ENCODE results near the gene SPACA1. TPM values are rescaled to one million over a fixed set of nuclear protein-coding genes. Genes with fewer than 3 reads are reported as not detected.

Gene SPACA1
- total RNA-seq, 6 donors from 2014 or later = not detected

DNA sequence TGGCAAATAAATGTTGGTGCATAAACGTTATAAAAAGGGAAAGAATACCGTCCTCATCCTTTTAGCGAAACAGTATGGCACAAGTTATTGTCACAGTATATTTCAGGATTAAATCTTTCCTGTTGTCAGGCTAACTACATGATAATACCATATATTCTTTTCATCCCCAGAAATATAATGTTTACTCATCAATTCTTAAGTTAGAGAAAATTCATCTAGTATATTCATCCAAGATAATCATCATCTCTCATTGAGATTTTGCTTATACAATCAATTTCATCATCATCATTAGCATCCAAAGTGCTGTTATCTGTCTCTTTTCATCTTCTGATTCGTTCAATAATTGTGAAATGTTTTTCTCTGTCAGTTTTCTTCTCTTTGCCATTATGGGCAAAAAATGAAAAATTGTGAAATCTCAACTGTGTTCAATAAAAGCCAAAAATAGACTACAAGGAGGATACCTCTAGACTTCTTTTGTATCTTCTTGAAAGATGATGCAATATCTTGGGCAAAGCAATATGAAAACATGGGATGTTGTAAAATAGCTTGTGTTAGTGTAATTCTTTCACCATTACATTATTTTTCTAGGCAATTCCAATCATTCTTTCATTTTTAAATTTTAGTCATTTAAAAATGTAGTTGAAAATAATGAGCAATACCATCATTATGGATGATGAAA, 2.6 kb downstream of the SPACA1 start:
- H3K4me3 ChIP-seq = no peak overlapping the region
- WGBS, 2 donors = 73 to 74% methylated on average over 4 of the region's 4 CpGs
- no peaks in the 10 kb centered on the region for H3K4me1 ChIP-seq
- H3K27ac ChIP-seq = no peak overlapping the region
- H3K9me3 ChIP-seq = peaks cover 0 to 7% (median 0%) of the 10 kb centered on the region in 4 donors
- no peak for ATAC-seq (ENCODE audit: low FRiP score in 2 of 2)
- no peak for DNase-seq
- TF ChIP-seq POLR2AphosphoS5 (IDR thresholded peaks at IDR 0.05) (no peak), CTCF (IDR thresholded peaks at IDR 0.05) (no peak), EP300 (IDR thresholded peaks at IDR 0.05) (no peak), POLR2A (IDR thresholded peaks at IDR 0.05) (no peak)
- H3K27me3 ChIP-seq = peaks cover 0 to 4% (median 0%) of the 10 kb centered on the region in 4 donors
- no peaks in the 10 kb centered on the region for H3K36me3 ChIP-seq

DNA sequence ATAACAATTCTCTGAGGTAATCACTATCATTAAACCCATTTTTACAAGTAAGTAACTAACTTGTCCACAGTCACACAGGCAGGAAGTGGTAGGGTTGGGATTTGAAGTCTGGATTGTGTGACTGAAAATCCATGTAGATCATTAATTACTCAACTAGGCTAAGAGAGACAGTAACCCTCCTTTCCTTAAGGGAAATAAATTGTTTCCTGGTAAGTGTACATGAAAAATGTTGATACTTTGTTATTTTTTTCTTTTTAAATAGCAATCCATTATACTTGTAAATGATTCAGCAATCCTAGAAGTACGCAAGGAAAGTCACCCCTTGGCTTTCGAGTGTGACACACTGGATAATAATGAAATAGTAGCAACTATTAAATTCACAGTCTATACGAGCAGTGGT, 11.6 kb downstream of the SPACA1 start:
- TF ChIP-seq CTCF (IDR thresholded peaks at IDR 0.05) (no peak), EP300 (IDR thresholded peaks at IDR 0.05) (no peak), POLR2AphosphoS5 (IDR thresholded peaks at IDR 0.05) (no peak), POLR2A (IDR thresholded peaks at IDR 0.05) (no peak)
- Histone ChIP-seq H3K9me3 (no peaks in the 10 kb centered on the region), H3K27me3 (no peaks in the 10 kb centered on the region), H3K36me3 (no peaks in the 10 kb centered on the region), H3K27ac (no peak overlapping the region), H3K4me1 (no peaks in the 10 kb centered on the region), H3K4me3 (no peak overlapping the region)
- ATAC-seq (ENCODE audit: low FRiP score in 2 of 2) = no peak
- no peak for DNase-seq
- WGBS, 2 donors = 62 to 74% methylated on average over 3 of the region's 3 CpGs

DNA sequence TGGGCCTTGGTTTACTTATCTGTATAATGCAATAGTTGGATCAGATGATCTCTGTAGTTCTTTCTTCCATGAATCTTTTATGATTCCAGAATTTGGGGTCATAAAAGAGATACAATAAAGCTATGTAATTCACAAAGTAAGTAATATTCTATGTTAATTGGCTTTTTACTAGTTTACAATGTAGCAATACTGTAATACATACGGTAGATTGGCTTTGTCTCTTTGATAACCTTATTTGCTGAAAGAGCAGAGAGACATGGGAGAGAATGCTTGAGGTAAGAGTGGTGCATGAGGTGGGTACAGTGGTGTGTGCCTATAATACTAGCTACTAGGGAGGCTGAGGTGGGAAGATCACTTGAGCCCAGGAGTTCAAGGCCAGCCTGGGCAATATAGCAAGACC, 14.7 kb downstream of the SPACA1 start:
- Histone ChIP-seq H3K4me3 (no peak overlapping the region), H3K9me3 (no peaks in the 10 kb centered on the region), H3K36me3 (no peaks in the 10 kb centered on the region), H3K4me1 (no peaks in the 10 kb centered on the region), H3K27ac (no peak overlapping the region), H3K27me3 (no peaks in the 10 kb centered on the region)
- ATAC-seq (ENCODE audit: low FRiP score in 2 of 2) = no peak
- DNase-seq = no peak
- WGBS, 2 donors = 88 to 90% methylated on average over 1 of the region's 1 CpG
- no peak for TF ChIP-seq POLR2AphosphoS5 (IDR thresholded peaks at IDR 0.05)
- TF ChIP-seq CTCF (IDR thresholded peaks at IDR 0.05) = no peak

- ATAC-seq (ENCODE audit: low FRiP score in 2 of 2) = peak in 1 of 2 donors; percentile 67
- Histone ChIP-seq H3K4me3 (no peak overlapping the region), H3K36me3 (no peaks in the 10 kb centered on the region), H3K9me3 (no peaks in the 10 kb centered on the region), H3K4me1 (no peaks in the 10 kb centered on the region), H3K27ac (no peak overlapping the region), H3K27me3 (no peaks in the 10 kb centered on the region)
- no peak for DNase-seq
- TF ChIP-seq CTCF (IDR thresholded peaks at IDR 0.05) = no peak
- TF ChIP-seq POLR2AphosphoS5 (IDR thresholded peaks at IDR 0.05) = no peak
- no peak for TF ChIP-seq EP300 (IDR thresholded peaks at IDR 0.05)
- TF ChIP-seq POLR2A (IDR thresholded peaks at IDR 0.05) = no peak
- WGBS, 2 donors = 100% methylated on average over 1 of the region's 1 CpG
Measured at GRCh38 chr6:88072462-88072861, 24.8 kb downstream of the SPACA1 start.

DNA sequence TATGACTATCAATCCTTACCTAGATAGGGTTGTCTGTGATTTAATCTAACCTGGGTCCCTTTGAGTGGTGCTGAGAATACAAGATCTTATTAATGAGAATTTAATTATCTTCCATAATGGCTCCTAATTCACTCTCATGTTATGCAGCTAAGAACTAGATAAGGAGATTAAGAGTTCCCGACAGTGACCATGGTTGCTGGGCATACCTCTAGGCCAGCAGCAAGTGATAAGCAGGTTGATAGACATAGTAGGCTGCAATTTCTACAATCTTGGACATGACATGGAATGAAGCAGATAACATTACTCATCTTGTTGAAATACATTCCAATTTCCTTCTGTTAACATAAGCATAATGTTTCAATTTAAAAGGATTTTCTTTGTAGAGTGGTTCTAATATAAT, 27.1 kb downstream of the SPACA1 start:
- WGBS, 2 donors = 65 to 81% methylated on average over 1 of the region's 1 CpG
- TF ChIP-seq CTCF (IDR thresholded peaks at IDR 0.05) (no peak), POLR2A (IDR thresholded peaks at IDR 0.05) (no peak), EP300 (IDR thresholded peaks at IDR 0.05) (no peak), POLR2AphosphoS5 (IDR thresholded peaks at IDR 0.05) (no peak)
- no peak for DNase-seq
- Histone ChIP-seq H3K27ac (no peak overlapping the region), H3K27me3 (no peaks in the 10 kb centered on the region), H3K4me3 (no peak overlapping the region), H3K9me3 (no peaks in the 10 kb centered on the region), H3K36me3 (no peaks in the 10 kb centered on the region), H3K4me1 (no peaks in the 10 kb centered on the region)
- no peak for ATAC-seq (ENCODE audit: low FRiP score in 2 of 2)

All from upper lobe of left lung (tissue), 6 donors.